NCI-H1694 (cell line): Measurements from ENCODE around the gene DSC2.
"Not testable (repeated sequence)": the region's sequence is repeated elsewhere in the genome, so short reads cannot be mapped to it uniquely, and the experiment has no call there.

ENCODE experiments used
- DNase-seq: peaks from one replicate; lab custom pipeline; 2025; lab: John Stamatoyannopoulos, UW

DSC2 gene

GRCh38 chr18:31102025-31102684 lies at the start of gene DSC2:
TSS of gene DSC2 (minus strand) at chr18:31102421. CDS start at chr18:31101971, 450 bp downstream.
- no peak for DNase-seq

- DNase-seq = no peak
Observed at GRCh38 chr18:31149351-31149750, 47.1 kb upstream of the DSC2 start.

GRCh38 chr18:31148600-31148999 lies 46.4 kb upstream of the DSC2 start:
- DNase-seq = no peak

GRCh38 chr18:31146809-31147208 lies 44.6 kb upstream of the DSC2 start:
- DNase-seq = no peak

GRCh38 chr18:31143025-31143424 lies 40.8 kb upstream of the DSC2 start:
- no peak for DNase-seq

GRCh38 chr18:31138709-31139108 lies 36.5 kb upstream of the DSC2 start:
- DNase-seq = no peak

GRCh38 chr18:31134988-31135529 lies 32.8 kb upstream of the DSC2 start:
- DNase-seq = no peak

- no peak for DNase-seq
Observed at GRCh38 chr18:31129398-31130115, 27.3 kb upstream of the DSC2 start.

- no peak for DNase-seq
Observed at GRCh38 chr18:31125878-31126277, 23.7 kb upstream of the DSC2 start.

- not testable (repeated sequence) for DNase-seq
Observed at GRCh38 chr18:31123125-31123524, 20.9 kb upstream of the DSC2 start.

- DNase-seq = no peak
Observed at GRCh38 chr18:31120594-31120993, 18.4 kb upstream of the DSC2 start.

- DNase-seq = no peak
Observed at GRCh38 chr18:31116853-31117595, 14.8 kb upstream of the DSC2 start.

GRCh38 chr18:31112804-31113203 lies 10.6 kb upstream of the DSC2 start:
- DNase-seq = no peak

GRCh38 chr18:31105733-31106132 lies 3.5 kb upstream of the DSC2 start:
- DNase-seq = no peak

GRCh38 chr18:31104444-31104843 lies 2.2 kb upstream of the DSC2 start:
- no peak for DNase-seq

- no peak for DNase-seq
Observed at GRCh38 chr18:31103423-31103822, 1.2 kb upstream of the DSC2 start.

GRCh38 chr18:31102941-31103340 lies 720 bp upstream of the DSC2 start:
- no peak for DNase-seq

GRCh38 chr18:31101183-31102024 lies 817 bp downstream of the DSC2 start:
- DNase-seq = no peak

GRCh38 chr18:31100436-31101182 lies 1.6 kb downstream of the DSC2 start:
- DNase-seq = no peak

GRCh38 chr18:31099450-31100230 lies 2.6 kb downstream of the DSC2 start:
- DNase-seq = no peak
